CD4-positive, alpha-beta T cell treated with Interleukin-17A for 1 hour (primary cell): ENCODE results near the gene NEK5.

Experiments used
- DNase-seq: peaks from one replicate; pipeline ENCODE4 v3.0.0-alpha.2; 2020

The NEK5 gene

GRCh38 chr13:52006523-52007245 is 122.2 kb downstream of the NEK5 start:
- no peak for DNase-seq

GRCh38 chr13:52005841-52006522 is 122.9 kb downstream of the NEK5 start:
- no peak for DNase-seq

- DNase-seq: no peak
These were observed 124.2 kb downstream of the NEK5 start for GRCh38 chr13:52004511-52005170.

- no peak for DNase-seq
These were observed 125.3 kb downstream of the NEK5 start for GRCh38 chr13:52003541-52003940.

GRCh38 chr13:52002361-52002760 is 126.5 kb downstream of the NEK5 start:
- DNase-seq: no peak

GRCh38 chr13:52001120-52001731 is 127.6 kb downstream of the NEK5 start:
- DNase-seq: peak; percentile 54

DNA sequence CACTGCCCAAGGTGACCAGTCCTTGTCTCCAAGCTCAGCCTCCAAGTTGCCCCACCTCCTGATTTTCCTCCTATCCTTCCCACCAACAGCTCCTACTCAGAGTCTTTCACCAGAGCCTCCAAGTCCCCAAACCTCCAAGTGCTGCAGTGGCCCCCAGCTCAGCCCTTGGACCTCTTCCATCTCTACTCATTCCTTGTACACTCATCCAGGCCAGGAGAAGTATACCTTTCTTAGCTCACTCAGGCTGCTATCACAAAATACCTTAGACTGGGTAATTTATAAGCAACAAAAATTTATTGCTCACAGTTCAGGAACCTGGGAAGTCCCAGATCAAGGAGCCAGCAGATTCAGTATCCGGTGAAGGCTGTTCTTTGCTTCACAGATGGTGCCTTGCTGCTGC is 129.0 kb downstream of the NEK5 start:
- DNase-seq: no peak

GRCh38 chr13:51999510-51999911 is 129.4 kb downstream of the NEK5 start:
- DNase-seq: no peak

- DNase-seq: no peak
These were observed 130.0 kb downstream of the NEK5 start for GRCh38 chr13:51998723-51999509.

DNA sequence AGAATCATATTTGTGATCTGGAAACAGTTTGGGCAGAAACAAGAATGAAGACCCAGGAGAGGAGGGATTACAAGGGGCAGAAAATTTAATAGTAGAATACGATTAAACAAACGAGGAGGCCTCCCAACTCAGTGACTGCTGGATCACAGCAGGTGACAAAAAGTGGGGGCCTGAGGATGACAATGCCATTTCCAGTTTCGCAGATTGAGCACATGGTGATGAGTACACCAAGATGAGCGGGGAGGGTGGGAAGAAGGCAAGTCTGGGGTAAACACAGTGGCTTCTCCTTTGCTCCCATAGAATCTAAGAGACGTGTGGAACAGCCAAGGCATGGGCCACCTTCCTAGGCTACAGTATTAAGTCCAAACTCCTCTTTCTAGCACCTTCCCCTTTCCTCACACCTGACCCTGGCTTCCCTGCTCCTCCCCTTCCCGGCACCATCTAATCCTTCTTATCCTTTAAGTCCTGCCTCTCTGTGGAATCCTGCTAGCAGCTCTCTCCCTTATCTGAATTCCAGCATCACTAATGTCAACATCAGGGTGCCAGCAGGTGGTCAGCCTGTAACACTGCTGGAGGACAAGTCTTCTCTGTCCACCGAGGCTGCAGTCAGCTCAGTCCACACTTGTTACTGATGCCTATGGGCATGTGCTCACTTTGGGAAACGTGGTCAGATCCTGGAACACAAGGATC is 131.1 kb downstream of the NEK5 start:
- no peak for DNase-seq

DNA sequence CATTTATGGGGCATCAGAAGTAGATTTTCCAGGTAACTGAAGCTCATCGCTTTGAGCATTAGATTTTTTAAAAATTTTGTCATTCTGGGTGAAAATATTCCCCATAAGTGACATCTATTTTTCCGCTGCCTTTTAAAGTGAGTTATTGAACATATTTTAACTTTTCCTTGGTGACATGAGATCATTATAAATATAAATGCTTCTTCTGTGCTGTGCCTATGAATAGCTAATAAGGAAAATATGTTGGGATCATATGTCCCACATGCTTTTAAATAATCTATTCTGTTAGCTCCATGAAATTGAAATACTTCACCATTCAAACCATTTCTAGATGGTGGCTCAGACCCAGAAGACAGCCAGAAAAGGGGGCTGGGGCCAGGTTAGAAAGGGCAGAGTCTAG is 131.7 kb downstream of the NEK5 start:
- no peak for DNase-seq

- no peak for DNase-seq
These were observed 132.2 kb downstream of the NEK5 start for GRCh38 chr13:51996641-51997040.

GRCh38 chr13:51995677-51996551 is 133.0 kb downstream of the NEK5 start:
- DNase-seq: no peak

- DNase-seq: no peak
These were observed 135.2 kb downstream of the NEK5 start for GRCh38 chr13:51993713-51994112.

DNA sequence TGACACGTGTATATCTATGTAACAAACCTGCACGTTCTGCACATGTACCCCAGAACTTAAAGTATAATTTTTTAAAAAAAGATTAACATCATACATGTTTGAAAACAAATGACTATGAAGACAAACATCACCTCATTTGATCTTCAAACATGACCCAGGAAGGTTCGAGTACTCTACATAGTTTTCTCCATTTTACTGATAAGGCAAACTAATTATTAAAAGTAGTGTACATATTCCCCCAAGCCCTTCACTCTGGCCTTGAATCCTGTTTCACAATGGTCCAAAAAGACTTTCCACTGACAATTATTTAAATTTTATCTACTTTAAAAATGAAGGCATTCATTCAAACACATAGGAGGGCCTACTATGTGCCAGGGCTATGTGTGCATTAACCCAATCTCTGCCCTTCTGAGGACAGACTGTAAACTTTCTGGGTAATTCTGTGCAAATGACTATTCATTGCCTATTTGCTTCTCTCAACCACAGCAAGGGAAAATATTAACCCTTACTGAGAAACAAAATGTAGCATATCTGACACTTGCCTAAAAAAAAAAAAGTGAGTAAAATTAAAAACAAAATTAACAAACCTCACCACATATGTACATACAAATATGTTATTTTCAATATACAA is 139.8 kb downstream of the NEK5 start:
- no peak for DNase-seq
